A673 (cell line): ENCODE data around the gene CLASP1. TPM values are rescaled to one million over a fixed set of nuclear protein-coding genes. Genes with fewer than 3 reads are reported as not detected.

Source experiments
- BruUV-seq: library from RNA; stranded (reverse); fragments of 400-500 nt; replicated peaks from 2 replicates; lab custom pipeline; 2021; lab: Mats Ljungman, UMichigan
- CTCF ChIA-PET: fragments of 300-600 bp; sonication (Branson Sonifier 250); formaldehyde crosslinking; loops from one replicate; lab custom pipeline; 2022; ENCODE audit warnings: antibody characterized with exemption; lab: Charles Lee
- POLR2A ChIA-PET: fragments of 300-600 bp; sonication (Branson Sonifier 250); formaldehyde crosslinking; loops from one replicate; lab custom pipeline; 2022; ENCODE audit warnings: antibody characterized with exemption; ENCODE audit not compliant: low non-redundant PET; lab: Charles Lee
- DNase-seq: peaks from one replicate; pipeline ENCODE4 v3.0.0-alpha.2; 2015; ENCODE audit warnings: low spot score
- H3K27ac ChIP-seq: fragments of 200-600 bp; sonication (generic); 2 replicates; pipeline ENCODE4 v1.5.1; 2016; ENCODE audit warnings: mixed run types, low read depth, mild to moderate bottlenecking, mixed read lengths, antibody characterized with exemption, low read length; ENCODE audit not compliant: poor library complexity, severe bottlenecking
- H3K27me3 ChIP-seq: fragments of 200-600 bp; sonication (generic); replicated peaks from 2 replicates; pipeline ENCODE4 v1.6.1; 2017; ENCODE audit warnings: mixed run types, low read depth, mild to moderate bottlenecking, mixed read lengths, antibody characterized with exemption, low read length; ENCODE audit not compliant: insufficient read depth, poor library complexity
- H3K36me3 ChIP-seq: fragments of 200-600 bp; sonication (generic); 2 replicates; pipeline ENCODE4 v1.6.1; 2016; ENCODE audit warnings: mixed run types, mild to moderate bottlenecking, mixed read lengths, antibody characterized with exemption, low read length; ENCODE audit not compliant: insufficient read depth, poor library complexity, severe bottlenecking
- H3K4me1 ChIP-seq: fragments of 200-600 bp; sonication (generic); 2 replicates; pipeline ENCODE4 v1.6.1; 2017; ENCODE audit warnings: mixed run types, mild to moderate bottlenecking, mixed read lengths, antibody characterized with exemption, low read length; ENCODE audit not compliant: insufficient read depth, poor library complexity, severe bottlenecking
- H3K4me3 ChIP-seq: fragments of 200-600 bp; sonication (generic); 2 replicates; pipeline ENCODE4 v1.5.1; 2016; ENCODE audit warnings: low read depth, mixed run types, mild to moderate bottlenecking, mixed read lengths, low read length; ENCODE audit not compliant: poor library complexity, severe bottlenecking
- H3K9me3 ChIP-seq: fragments of 200-600 bp; sonication (generic); 2 replicates; pipeline ENCODE4 v1.6.1; 2016; ENCODE audit warnings: mixed run types, low read depth, mild to moderate bottlenecking, mixed read lengths, antibody characterized with exemption, low read length; ENCODE audit not compliant: poor library complexity, severe bottlenecking
- EZH2 ChIP-seq: fragments of 200-600 bp; sonication (generic); IDR thresholded peaks from 2 replicates; pipeline ENCODE4 v1.6.1; 2017; ENCODE audit warnings: borderline replicate concordance, low read depth, mild to moderate bottlenecking, mixed read lengths, antibody characterized with exemption, low read length; ENCODE audit not compliant: poor library complexity, severe bottlenecking
- intact Hi-C: fragments of 100-400 bp; cut with micrococcal nuclease; formaldehyde crosslinking; loops from one replicate; pipeline ENCODE4 v1.10.0; 2022; ENCODE audit not compliant: unreplicated experiment
- total RNA-seq: library from RNA; stranded (reverse); gene quantifications from 2 replicates; pipeline ENCODE4 v1.2.3, GENCODE V29; 2021
- TF ChIP-seq, protein P1 (sequence below): fragments of 300-800, 200-600 bp; sonication (generic); conservative IDR thresholded peaks from 2 replicates; pipeline ENCODE4 v1.5.1; 2017; ENCODE audit warnings: low read depth, mild to moderate bottlenecking, antibody characterized with exemption, low read length, moderate library complexity, mixed read lengths

The CLASP1 gene
- total RNA-seq, 1 experiment from 2014 or later, result 69.1 TPM

DNA sequence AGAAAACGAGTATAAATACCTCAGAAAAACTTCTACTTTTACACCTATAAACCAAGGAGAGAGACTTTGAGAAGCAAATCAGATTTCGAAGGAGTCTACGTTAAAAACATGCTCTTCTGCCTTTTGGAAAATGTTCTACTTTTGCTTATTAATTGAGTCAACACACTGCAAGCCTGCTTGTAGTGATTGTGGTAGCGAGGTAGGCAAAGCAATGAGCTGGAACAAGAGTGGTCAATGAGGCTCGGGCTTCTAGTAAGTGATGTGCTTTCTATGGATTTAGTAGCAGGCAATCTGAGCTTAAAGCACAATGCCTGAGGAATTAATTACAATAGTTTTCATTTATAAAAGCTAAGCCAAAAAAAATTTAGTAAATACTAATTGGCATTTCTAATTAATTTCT lies 260.9 kb downstream of the CLASP1 start:
- H3K27me3 ChIP-seq, result no peaks in the 10 kb centered on the region
- H3K9me3 ChIP-seq, result no peaks in the 10 kb centered on the region
- H3K36me3 ChIP-seq, result peaks cover 31% of the 10 kb centered on the region
- H3K4me1 ChIP-seq, result no peaks in the 10 kb centered on the region
- intact Hi-C loops, result no loop called here
- H3K4me3 ChIP-seq, result no peak overlapping the region
- H3K27ac ChIP-seq, result no peak overlapping the region
- BruUV-seq, result no TSS peak
- TF ChIP-seq EZH2, result no peak
- TF ChIP-seq, protein P1, sequence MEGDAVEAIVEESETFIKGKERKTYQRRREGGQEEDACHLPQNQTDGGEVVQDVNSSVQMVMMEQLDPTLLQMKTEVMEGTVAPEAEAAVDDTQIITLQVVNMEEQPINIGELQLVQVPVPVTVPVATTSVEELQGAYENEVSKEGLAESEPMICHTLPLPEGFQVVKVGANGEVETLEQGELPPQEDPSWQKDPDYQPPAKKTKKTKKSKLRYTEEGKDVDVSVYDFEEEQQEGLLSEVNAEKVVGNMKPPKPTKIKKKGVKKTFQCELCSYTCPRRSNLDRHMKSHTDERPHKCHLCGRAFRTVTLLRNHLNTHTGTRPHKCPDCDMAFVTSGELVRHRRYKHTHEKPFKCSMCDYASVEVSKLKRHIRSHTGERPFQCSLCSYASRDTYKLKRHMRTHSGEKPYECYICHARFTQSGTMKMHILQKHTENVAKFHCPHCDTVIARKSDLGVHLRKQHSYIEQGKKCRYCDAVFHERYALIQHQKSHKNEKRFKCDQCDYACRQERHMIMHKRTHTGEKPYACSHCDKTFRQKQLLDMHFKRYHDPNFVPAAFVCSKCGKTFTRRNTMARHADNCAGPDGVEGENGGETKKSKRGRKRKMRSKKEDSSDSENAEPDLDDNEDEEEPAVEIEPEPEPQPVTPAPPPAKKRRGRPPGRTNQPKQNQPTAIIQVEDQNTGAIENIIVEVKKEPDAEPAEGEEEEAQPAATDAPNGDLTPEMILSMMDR, result no peak
- ChIA-PET POLR2A (no interaction called here), CTCF (no interaction called here)
- DNase-seq, result no peak

DNA sequence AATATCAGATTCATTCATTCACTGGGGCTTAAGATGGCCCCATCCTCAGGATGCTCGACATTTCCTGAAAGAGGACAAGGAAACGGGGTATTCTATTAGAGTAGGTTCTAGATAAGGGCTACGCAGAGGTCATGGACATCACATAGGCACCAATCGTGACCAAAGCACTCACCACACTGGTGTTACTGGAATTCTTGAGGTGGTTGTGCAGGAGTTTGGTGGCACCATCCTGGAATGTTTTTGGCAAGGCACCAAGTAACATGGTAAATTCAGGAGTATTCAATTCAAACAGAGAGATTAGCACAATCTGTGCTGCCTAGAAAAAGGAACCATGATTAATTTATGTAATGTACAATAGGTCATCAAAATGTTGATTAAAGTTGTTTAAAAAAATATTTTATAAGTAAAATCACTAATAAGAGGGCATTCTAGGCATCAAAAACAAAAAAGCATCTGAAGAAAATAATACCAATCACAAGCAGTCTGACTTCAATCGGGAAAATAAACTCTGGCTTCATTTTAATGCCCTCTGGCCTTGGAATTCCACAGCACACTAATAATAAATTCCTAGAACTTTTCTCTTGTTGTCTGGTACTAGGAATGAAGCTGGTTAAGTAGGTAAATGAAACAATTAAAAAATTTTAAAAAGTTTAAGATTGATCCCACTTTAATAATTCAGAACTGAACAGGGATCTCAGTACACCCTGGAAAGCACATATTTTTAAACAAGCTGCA lies 261.5 kb downstream of the CLASP1 start:
- POLR2A ChIA-PET, result no interaction called here
- TF ChIP-seq EZH2, result no peak
- TF ChIP-seq, protein P1, result no peak
- no peak for DNase-seq
- intact Hi-C loops, result no loop called here
- Histone ChIP-seq H3K27ac (no peak overlapping the region), H3K4me1 (no peaks in the 10 kb centered on the region), H3K9me3 (no peaks in the 10 kb centered on the region), H3K36me3 (peaks cover 29% of the 10 kb centered on the region), H3K4me3 (no peak overlapping the region), H3K27me3 (no peaks in the 10 kb centered on the region)
- CTCF ChIA-PET, result no interaction called here
- BruUV-seq, result no TSS peak

DNA sequence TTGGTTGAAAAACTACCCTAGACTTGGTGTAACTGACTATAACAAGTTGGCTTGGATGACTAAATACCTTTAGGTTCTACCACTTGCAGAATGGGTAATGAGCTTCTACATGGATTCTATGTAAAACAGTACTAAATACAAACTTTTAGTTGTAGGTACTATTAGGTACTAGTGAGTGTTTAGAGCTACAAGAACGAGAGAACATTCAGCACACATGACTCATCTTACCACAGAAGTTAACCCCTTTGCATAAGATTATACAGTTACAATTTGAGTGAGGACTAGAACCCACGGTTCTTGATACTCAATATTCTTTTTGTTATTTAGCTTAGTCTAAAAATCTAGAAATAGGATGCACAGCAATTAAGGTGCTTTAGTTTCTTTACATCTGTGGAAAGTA lies 262.6 kb downstream of the CLASP1 start:
- POLR2A ChIA-PET, result no interaction called here
- no peak overlapping the region for H3K27ac ChIP-seq
- H3K9me3 ChIP-seq, result no peaks in the 10 kb centered on the region
- H3K36me3 ChIP-seq, result peaks cover 33% of the 10 kb centered on the region
- intact Hi-C loops, result no loop called here
- no TSS peak for BruUV-seq
- H3K4me3 ChIP-seq, result no peak overlapping the region
- no peak for TF ChIP-seq EZH2
- DNase-seq, result no peak
- no peaks in the 10 kb centered on the region for H3K4me1 ChIP-seq
- no peaks in the 10 kb centered on the region for H3K27me3 ChIP-seq
- CTCF ChIA-PET, result no interaction called here

DNA sequence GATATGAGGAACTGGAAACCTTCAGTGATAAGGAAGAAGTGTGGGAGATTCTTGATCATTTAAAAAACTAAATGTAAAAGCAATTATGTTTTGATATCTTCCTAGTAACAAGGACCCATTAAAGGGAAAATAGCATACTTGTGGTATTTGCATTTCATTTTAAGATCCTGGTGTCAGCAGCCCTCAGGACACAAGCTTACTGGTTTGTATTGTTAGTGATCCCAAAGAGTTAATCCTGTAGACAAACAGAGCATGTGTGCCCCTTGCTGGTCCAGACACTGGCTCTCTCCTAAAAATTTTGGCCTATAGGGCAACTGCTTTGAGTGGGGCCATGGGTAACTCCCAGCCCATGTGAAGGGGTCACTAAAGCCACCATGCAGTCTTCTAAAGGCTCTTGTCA lies 263.2 kb downstream of the CLASP1 start:
- BruUV-seq, result no TSS peak
- H3K4me3 ChIP-seq, result no peak overlapping the region
- CTCF ChIA-PET, result no interaction called here
- intact Hi-C loops, result no loop called here
- H3K36me3 ChIP-seq, result peaks cover 33% of the 10 kb centered on the region
- DNase-seq, result no peak
- no peaks in the 10 kb centered on the region for H3K27me3 ChIP-seq
- POLR2A ChIA-PET, result no interaction called here
- no peak overlapping the region for H3K27ac ChIP-seq
- no peaks in the 10 kb centered on the region for H3K9me3 ChIP-seq
- TF ChIP-seq, protein P1, result no peak
- no peak for TF ChIP-seq EZH2
- no peaks in the 10 kb centered on the region for H3K4me1 ChIP-seq
